Astrocyte (in vitro differentiated cells and primary cell): ENCODE measurements around the gene PBX3.

Experiments used
- CTCF ChIP-seq: IDR thresholded peaks from 2 replicates; pipeline ENCODE4 v1.5.1; 2011; ENCODE audit warnings: low read depth, mild to moderate bottlenecking, inconsistent platforms, low read length, moderate library complexity; ENCODE audit not compliant: insufficient read depth
- EZH2 ChIP-seq: IDR thresholded peaks from 2 replicates; pipeline ENCODE4 v1.6.1; 2012; ENCODE audit warnings: mild to moderate bottlenecking, low read length, inconsistent platforms; ENCODE audit not compliant: insufficient read depth

GRCh38 chr9:125909459-125909858 lies 162.3 kb downstream of the PBX3 start:
- TF ChIP-seq CTCF: no peak
- TF ChIP-seq EZH2: no peak
